ENCODE data around the gene TIMM21.

GRCh38 chr18:74139411-74139810, 8.9 kb upstream of the TIMM21 start:
- TF ChIP-seq GATA2 (IDR thresholded peaks at IDR 0.05; ENCODE audit: low read depth, low read length) (no peak), GATA3 (IDR thresholded peaks at IDR 0.05; ENCODE audit: low read depth, low read length) (no peak)
